NCI-H345 treated with DMSO at 0.1 percent for 48 hours (cell line): Measurements from ENCODE around the gene DGUOK.

ENCODE experiments used
- DNase-seq: peaks from one replicate; lab custom pipeline; 2025; ENCODE audit not compliant: unreplicated experiment; lab: John Stamatoyannopoulos, UW

DGUOK gene

GRCh38 chr2:73976803-73977202 is 50.1 kb downstream of the DGUOK start:
- DNase-seq: no peak

- DNase-seq: no peak
Measured at GRCh38 chr2:73977466-73977865, 50.8 kb downstream of the DGUOK start.

- no peak for DNase-seq
Measured at GRCh38 chr2:73979021-73979420, 52.3 kb downstream of the DGUOK start.

- DNase-seq: no peak
Measured at GRCh38 chr2:73979686-73980085, 53.0 kb downstream of the DGUOK start.

- DNase-seq: no peak
Measured at GRCh38 chr2:73980566-73980965, 53.9 kb downstream of the DGUOK start.

GRCh38 chr2:73981081-73982001 is 54.7 kb downstream of the DGUOK start:
- DNase-seq: no peak

- DNase-seq: no peak
Measured at GRCh38 chr2:73982140-73982617, 55.5 kb downstream of the DGUOK start.

GRCh38 chr2:73983322-73984202 is 56.9 kb downstream of the DGUOK start:
- DNase-seq: peak; percentile 58

- no peak for DNase-seq
Measured at GRCh38 chr2:73984203-73984921, 57.7 kb downstream of the DGUOK start, which contains the start of gene TET3. Gene TET3 (plus strand): TSS chr2:73984910. CDS start chr2:73986404, 1,494 bp downstream.

GRCh38 chr2:73984922-73985307 is 58.2 kb downstream of the DGUOK start:
- DNase-seq: no peak

- DNase-seq: no peak
Measured at GRCh38 chr2:73985308-73986084, 58.8 kb downstream of the DGUOK start.

GRCh38 chr2:73986085-73986681 is 59.5 kb downstream of the DGUOK start:
- DNase-seq: no peak

- DNase-seq: no peak
Measured at GRCh38 chr2:73987109-73987947, 60.6 kb downstream of the DGUOK start.

GRCh38 chr2:73987948-73988700 is 61.4 kb downstream of the DGUOK start:
- no peak for DNase-seq

GRCh38 chr2:73989972-73990371 is 63.3 kb downstream of the DGUOK start:
- DNase-seq: no peak

- no peak for DNase-seq
Measured at GRCh38 chr2:73990531-73990930, 63.9 kb downstream of the DGUOK start.

GRCh38 chr2:73992036-73992435 is 65.4 kb downstream of the DGUOK start:
- DNase-seq: no peak

GRCh38 chr2:73993376-73993775 is 66.7 kb downstream of the DGUOK start:
- DNase-seq: no peak
